ENCODE measurements around the gene ADAT3. TPM values are rescaled to one million over a fixed set of nuclear protein-coding genes. Genes with fewer than 3 reads are reported as not detected.

ADAT3 gene
- total RNA-seq, 1 donor from 2014 or later, result 5.7 TPM

- Histone ChIP-seq H4K20me1 (ENCODE audit: insufficient read depth, low read length) (no peaks in the 10 kb centered on the region), H3K79me2 (ENCODE audit: insufficient read depth, low read length) (no peaks in the 10 kb centered on the region), H3K4me3 (ENCODE audit: insufficient read depth, low read depth, low read length) (no peak overlapping the region), H3K36me3 (ENCODE audit: insufficient read depth, low read length) (no peaks in the 10 kb centered on the region), H3K9me3 (ENCODE audit: insufficient read depth, low read depth, low read length) (peaks cover 9% of the 10 kb centered on the region), H3K4me2 (ENCODE audit: low read length) (no peak overlapping the region), H2AFZ (ENCODE audit: low read depth, low read length) (no peak overlapping the region), H3K27me3 (ENCODE audit: insufficient read depth, low read length) (no peaks in the 10 kb centered on the region), H3K27ac (ENCODE audit: low read depth, low read length) (no peak overlapping the region), H3K4me1 (ENCODE audit: insufficient read depth, low read length) (no peaks in the 10 kb centered on the region), H3K9ac (ENCODE audit: low read length) (no peak overlapping the region)
- peaks cover 8% of the 10 kb centered on the region for H3K36me3 Mint-ChIP-seq (ENCODE audit: low read depth, unreplicated experiment)
- H3K27me3 Mint-ChIP-seq (ENCODE audit: low read depth, unreplicated experiment), result peaks cover 5% of the 10 kb centered on the region
- H3K4me1 Mint-ChIP-seq (ENCODE audit: low read depth, unreplicated experiment), result peaks cover 2% of the 10 kb centered on the region
- no peak for TF ChIP-seq CTCF (IDR thresholded peaks at IDR 0.05; ENCODE audit: insufficient read depth, low read depth, low read length)
- no peak for TF ChIP-seq EZH2 (IDR thresholded peaks at IDR 0.05; ENCODE audit: insufficient read depth, low read length)
- H3K4me3 Mint-ChIP-seq (ENCODE audit: unreplicated experiment), result no peak overlapping the region
- FAIRE-seq (no peak), DNase-seq (ENCODE audit: low read depth) (no peak)
- H3K9me3 Mint-ChIP-seq (ENCODE audit: unreplicated experiment), result peaks cover 7% of the 10 kb centered on the region
- H3K27ac Mint-ChIP-seq (ENCODE audit: unreplicated experiment), result no peak overlapping the region
Observed at GRCh38 chr19:1931445-1931844, 26.2 kb downstream of the ADAT3 start.

- Histone ChIP-seq H3K36me3 (ENCODE audit: insufficient read depth, low read length) (no peaks in the 10 kb centered on the region), H3K4me3 (ENCODE audit: insufficient read depth, low read depth, low read length) (no peak overlapping the region), H3K4me2 (ENCODE audit: low read length) (no peak overlapping the region), H3K27me3 (ENCODE audit: insufficient read depth, low read length) (no peaks in the 10 kb centered on the region), H2AFZ (ENCODE audit: low read depth, low read length) (no peak overlapping the region), H3K9ac (ENCODE audit: low read length) (no peak overlapping the region), H3K79me2 (ENCODE audit: insufficient read depth, low read length) (no peaks in the 10 kb centered on the region), H4K20me1 (ENCODE audit: insufficient read depth, low read length) (no peaks in the 10 kb centered on the region), H3K9me3 (ENCODE audit: insufficient read depth, low read depth, low read length) (peaks cover 9% of the 10 kb centered on the region), H3K4me1 (ENCODE audit: insufficient read depth, low read length) (no peaks in the 10 kb centered on the region), H3K27ac (ENCODE audit: low read depth, low read length) (no peak overlapping the region)
- Mint-ChIP-seq H3K27me3 (ENCODE audit: low read depth, unreplicated experiment) (peaks cover 5% of the 10 kb centered on the region), H3K9me3 (ENCODE audit: unreplicated experiment) (peaks cover 7% of the 10 kb centered on the region), H3K4me3 (ENCODE audit: unreplicated experiment) (no peak overlapping the region), H3K36me3 (ENCODE audit: low read depth, unreplicated experiment) (peaks cover 6% of the 10 kb centered on the region), H3K27ac (ENCODE audit: unreplicated experiment) (no peak overlapping the region), H3K4me1 (ENCODE audit: low read depth, unreplicated experiment) (peaks cover 2% of the 10 kb centered on the region)
- no peak for FAIRE-seq
- TF ChIP-seq EZH2 (IDR thresholded peaks at IDR 0.05; ENCODE audit: insufficient read depth, low read length) (no peak), CTCF (IDR thresholded peaks at IDR 0.05; ENCODE audit: insufficient read depth, low read depth, low read length) (no peak)
- no peak for DNase-seq (ENCODE audit: low read depth)
Observed at GRCh38 chr19:1932395-1932794, 27.2 kb downstream of the ADAT3 start.

- no peaks in the 10 kb centered on the region for H3K36me3 ChIP-seq (ENCODE audit: insufficient read depth, low read length)
- H3K9ac ChIP-seq (ENCODE audit: low read length), result no peak overlapping the region
- no peaks in the 10 kb centered on the region for H3K4me1 ChIP-seq (ENCODE audit: insufficient read depth, low read length)
- no peaks in the 10 kb centered on the region for H3K79me2 ChIP-seq (ENCODE audit: insufficient read depth, low read length)
- TF ChIP-seq EZH2 (IDR thresholded peaks at IDR 0.05; ENCODE audit: insufficient read depth, low read length), result no peak
- no peak for TF ChIP-seq CTCF (IDR thresholded peaks at IDR 0.05; ENCODE audit: insufficient read depth, low read depth, low read length)
- peaks cover 3% of the 10 kb centered on the region for H3K27me3 Mint-ChIP-seq (ENCODE audit: low read depth, unreplicated experiment)
- H3K27ac ChIP-seq (ENCODE audit: low read depth, low read length), result no peak overlapping the region
- H3K4me3 Mint-ChIP-seq (ENCODE audit: unreplicated experiment), result no peak overlapping the region
- peaks cover 6% of the 10 kb centered on the region for H3K36me3 Mint-ChIP-seq (ENCODE audit: low read depth, unreplicated experiment)
- DNase-seq (ENCODE audit: low read depth) (no peak), FAIRE-seq (no peak)
- H4K20me1 ChIP-seq (ENCODE audit: insufficient read depth, low read length), result no peaks in the 10 kb centered on the region
- no peaks in the 10 kb centered on the region for H3K27me3 ChIP-seq (ENCODE audit: insufficient read depth, low read length)
- H3K4me2 ChIP-seq (ENCODE audit: low read length), result no peak overlapping the region
- peaks cover 2% of the 10 kb centered on the region for H3K4me1 Mint-ChIP-seq (ENCODE audit: low read depth, unreplicated experiment)
- no peak overlapping the region for H2AFZ ChIP-seq (ENCODE audit: low read depth, low read length)
- no peak overlapping the region for H3K4me3 ChIP-seq (ENCODE audit: insufficient read depth, low read depth, low read length)
- H3K27ac Mint-ChIP-seq (ENCODE audit: unreplicated experiment), result no peak overlapping the region
- H3K9me3 ChIP-seq (ENCODE audit: insufficient read depth, low read depth, low read length), result peaks cover 9% of the 10 kb centered on the region
- H3K9me3 Mint-ChIP-seq (ENCODE audit: unreplicated experiment), result peaks cover 7% of the 10 kb centered on the region
Observed at GRCh38 chr19:1933244-1933643, 28.0 kb downstream of the ADAT3 start.
